ENCODE results near the gene C14orf119. TPM values are rescaled to one million over a fixed set of nuclear protein-coding genes. Genes with fewer than 3 reads are reported as not detected.

C14orf119 gene
- total and polyA plus RNA-seq, 9 of the 15 experiments (the other 6 are each of a cell fraction or from before 2014, with no cell fraction given) = 36.7 to 251 (median 51.8) TPM

GRCh38 chr14:23095196-23096108 is at the start of gene C14orf119 (continued):
- no peak for TF ChIP-seq RREB1 (CRISPR knock-in tag; IDR thresholded peaks at IDR 0.05)
- TF ChIP-seq TFAP4 (CRISPR knock-in tag; IDR thresholded peaks at IDR 0.05; ENCODE audit: borderline replicate concordance) = no peak; the same call in 1 of the 2 replicates
- TF ChIP-seq, protein P1, sequence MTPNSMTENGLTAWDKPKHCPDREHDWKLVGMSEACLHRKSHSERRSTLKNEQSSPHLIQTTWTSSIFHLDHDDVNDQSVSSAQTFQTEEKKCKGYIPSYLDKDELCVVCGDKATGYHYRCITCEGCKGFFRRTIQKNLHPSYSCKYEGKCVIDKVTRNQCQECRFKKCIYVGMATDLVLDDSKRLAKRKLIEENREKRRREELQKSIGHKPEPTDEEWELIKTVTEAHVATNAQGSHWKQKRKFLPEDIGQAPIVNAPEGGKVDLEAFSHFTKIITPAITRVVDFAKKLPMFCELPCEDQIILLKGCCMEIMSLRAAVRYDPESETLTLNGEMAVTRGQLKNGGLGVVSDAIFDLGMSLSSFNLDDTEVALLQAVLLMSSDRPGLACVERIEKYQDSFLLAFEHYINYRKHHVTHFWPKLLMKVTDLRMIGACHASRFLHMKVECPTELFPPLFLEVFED (CRISPR knock-in tag; conservative IDR thresholded peaks at IDR 0.05) = no peak
- TF ChIP-seq ZNF436 (CRISPR knock-in tag; IDR thresholded peaks at IDR 0.05) = no peak
- no peak for TF ChIP-seq GATAD2B (IDR thresholded peaks at IDR 0.05; ENCODE audit: borderline replicate concordance)
- TF ChIP-seq TAF15 (IDR thresholded peaks at IDR 0.05; ENCODE audit: low read depth, low read length) = no peak
- no peak for TF ChIP-seq HNRNPUL1 (IDR thresholded peaks at IDR 0.05; ENCODE audit: low read length)
- TF ChIP-seq CREB3 (tag; conservative IDR thresholded peaks at IDR 0.05; ENCODE audit: low read depth) = no peak
- no peak for TF ChIP-seq ZNF445 (CRISPR knock-in tag; IDR thresholded peaks at IDR 0.05; ENCODE audit: low read depth)
- no peak for TF ChIP-seq ZNF408 (CRISPR knock-in tag; IDR thresholded peaks at IDR 0.05; ENCODE audit: low read depth)
- TF ChIP-seq KLF13 (tag; IDR thresholded peaks at IDR 0.05; ENCODE audit: borderline replicate concordance, low read depth) = no peak
- TF ChIP-seq, protein P2, sequence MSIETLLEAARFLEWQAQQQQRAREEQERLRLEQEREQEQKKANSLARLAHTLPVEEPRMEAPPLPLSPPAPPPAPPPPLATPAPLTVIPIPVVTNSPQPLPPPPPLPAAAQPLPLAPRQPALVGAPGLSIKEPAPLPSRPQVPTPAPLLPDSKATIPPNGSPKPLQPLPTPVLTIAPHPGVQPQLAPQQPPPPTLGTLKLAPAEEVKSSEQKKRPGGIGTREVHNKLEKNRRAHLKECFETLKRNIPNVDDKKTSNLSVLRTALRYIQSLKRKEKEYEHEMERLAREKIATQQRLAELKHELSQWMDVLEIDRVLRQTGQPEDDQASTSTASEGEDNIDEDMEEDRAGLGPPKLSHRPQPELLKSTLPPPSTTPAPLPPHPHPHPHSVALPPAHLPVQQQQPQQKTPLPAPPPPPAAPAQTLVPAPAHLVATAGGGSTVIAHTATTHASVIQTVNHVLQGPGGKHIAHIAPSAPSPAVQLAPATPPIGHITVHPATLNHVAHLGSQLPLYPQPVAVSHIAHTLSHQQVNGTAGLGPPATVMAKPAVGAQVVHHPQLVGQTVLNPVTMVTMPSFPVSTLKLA (conservative IDR thresholded peaks at IDR 0.05) = peak; percentile 65 to 77; a peak in 3 of 4 replicates
- TF ChIP-seq PTRF (tag; IDR thresholded peaks at IDR 0.05) = no peak
- TF ChIP-seq FOXA1 (IDR thresholded peaks at IDR 0.05; ENCODE audit: borderline replicate concordance) = no peak
- TF ChIP-seq XRCC5 (IDR thresholded peaks at IDR 0.05; ENCODE audit: low read depth, low read length) = no peak
- peak; percentile 89 for TF ChIP-seq POLR2A (conservative IDR thresholded peaks at IDR 0.05)

Measured in K562 (cell line).